Smooth muscle cell of the brain vasculature (primary cell): Measurements from ENCODE around the gene ARL13B.
"Not testable (repeated sequence)": the region's sequence is repeated elsewhere in the genome, so short reads cannot be mapped to it uniquely, and the experiment has no call there.

Experiments
- DNase-seq: peaks from one replicate; pipeline ENCODE4 v3.0.0-alpha.2; 2012; ENCODE audit warnings: low read depth, low spot score

Gene ARL13B

DNA sequence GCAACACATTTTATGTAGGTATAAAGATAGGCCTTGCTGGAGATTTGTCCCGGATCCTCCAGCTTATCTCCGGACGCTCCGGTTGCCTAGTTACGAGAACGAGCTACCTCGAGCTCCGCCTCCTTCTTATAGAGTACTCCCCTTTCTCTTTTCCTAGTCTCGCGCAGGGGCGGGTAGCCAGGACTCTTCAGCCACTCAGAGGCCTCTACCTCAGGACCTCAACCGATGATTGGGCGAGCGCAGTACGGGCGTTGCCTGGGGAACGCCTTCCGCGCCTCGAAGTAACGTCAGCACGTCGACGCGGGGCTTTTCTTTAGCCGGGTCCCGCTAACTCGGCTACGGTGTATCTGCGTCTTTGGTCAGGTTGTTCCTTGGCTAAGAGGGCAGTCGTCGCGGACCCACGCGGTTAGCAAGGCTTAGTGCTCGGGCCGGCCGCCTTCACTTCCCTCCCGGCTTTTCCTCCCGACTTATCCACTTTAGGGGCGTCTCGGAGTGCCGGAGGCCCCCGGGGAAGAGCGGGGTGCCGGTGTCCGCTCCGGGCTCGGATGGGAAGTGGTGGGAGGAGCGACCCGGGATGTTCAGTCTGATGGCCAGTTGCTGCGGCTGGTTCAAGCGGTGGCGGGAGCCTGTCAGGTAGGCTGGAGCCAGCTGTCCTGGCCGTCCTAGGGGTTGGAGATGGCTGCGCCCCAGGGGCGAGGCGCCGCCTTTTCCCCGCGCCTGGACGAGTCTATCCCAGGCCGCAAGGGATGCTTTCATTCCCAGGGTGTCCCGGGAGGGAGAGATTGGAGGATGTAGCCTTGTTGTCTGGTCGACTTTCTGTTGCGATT is at the start of gene ARL13B:
TSS of gene ARL13B (plus strand) at position 306 of the 827 bp plus-strand sequence. CDS start at position 575, 269 bp downstream.
- DNase-seq, result peak; percentile 95

DNA sequence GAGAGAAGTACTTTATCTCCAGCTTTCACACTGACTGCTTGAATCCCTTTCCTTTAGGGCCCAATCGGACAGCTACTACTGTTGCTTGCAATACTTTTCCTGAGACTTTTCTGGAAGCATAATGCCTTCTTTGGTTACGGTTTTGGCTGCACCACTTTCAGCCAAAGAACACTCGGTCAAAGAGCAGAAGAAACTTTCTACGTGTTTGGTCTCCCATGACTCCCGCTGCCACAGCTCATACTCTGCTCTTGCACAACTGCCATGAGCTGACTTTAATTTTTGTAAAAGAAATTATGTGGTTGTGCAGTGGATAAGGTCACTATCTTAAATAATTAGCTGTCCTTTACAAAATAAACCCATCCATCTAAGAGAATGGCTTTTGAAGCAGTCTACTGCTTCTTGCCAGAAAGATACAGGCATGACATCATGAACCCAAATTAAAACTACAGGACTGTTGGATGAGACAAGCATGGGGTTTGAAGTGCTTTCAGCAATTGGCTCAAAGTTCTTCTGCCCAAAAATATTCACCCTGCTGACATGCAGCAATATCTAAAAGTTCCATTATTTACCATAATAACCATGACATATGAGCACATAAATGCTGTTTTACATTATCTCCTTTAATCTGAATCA is 48.2 kb upstream of the ARL13B start:
- DNase-seq, result no peak

DNA sequence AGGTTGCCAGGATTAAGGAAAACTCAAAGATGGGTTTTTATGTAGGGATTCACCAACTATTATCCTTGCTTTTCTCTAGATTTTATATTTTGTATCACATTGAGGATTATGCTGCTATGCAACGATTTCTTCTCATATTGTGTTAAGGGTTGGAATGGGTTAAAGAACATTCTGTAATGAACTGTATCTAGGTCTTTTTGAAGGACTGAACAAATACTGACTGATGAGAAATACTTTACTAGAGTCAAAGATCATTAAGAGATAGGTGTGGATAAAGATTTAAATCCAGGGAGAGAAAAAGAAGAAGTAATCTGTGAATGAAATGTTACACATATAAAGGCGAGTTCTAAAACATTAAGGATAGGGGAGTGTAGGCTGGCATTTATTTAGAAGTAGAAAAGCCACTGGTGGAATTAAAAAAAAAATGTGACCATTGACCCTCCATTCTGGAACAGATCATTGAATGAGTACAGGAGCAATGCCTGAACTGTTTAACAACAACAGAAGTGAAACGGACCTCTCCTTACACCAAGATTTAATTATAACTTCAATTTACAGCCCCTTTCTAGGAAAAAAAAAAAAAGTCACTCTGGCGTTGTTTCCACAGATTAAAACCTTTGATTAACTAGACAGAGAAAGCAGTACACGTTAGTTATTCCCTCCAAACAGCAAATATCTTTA is 45.4 kb upstream of the ARL13B start:
- no peak for DNase-seq

- no peak for DNase-seq
Measured at GRCh38 chr3:93936549-93936948, 43.4 kb upstream of the ARL13B start.

DNA sequence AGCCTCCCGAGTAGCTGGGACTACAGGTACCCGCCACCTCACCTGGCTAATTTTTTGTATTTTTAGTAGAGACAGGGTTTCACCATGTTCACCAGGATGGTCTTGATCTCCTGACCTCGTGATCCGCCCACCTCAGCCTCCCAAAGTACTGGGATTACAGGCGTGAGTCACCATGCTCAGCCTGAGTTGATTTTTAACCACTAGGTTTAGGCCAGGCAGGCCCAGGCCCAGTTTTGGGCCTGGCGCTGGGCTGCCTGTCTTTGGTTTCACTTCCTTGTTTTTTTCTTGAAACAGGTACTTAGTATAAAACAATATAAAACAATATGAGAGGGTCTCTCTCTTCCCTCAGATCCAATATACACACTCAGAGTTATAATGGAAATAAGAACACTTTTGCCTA is 42.5 kb upstream of the ARL13B start:
- not testable (repeated sequence) for DNase-seq

GRCh38 chr3:93949958-93950357 is 30.0 kb upstream of the ARL13B start:
- DNase-seq, result not testable (repeated sequence)

DNA sequence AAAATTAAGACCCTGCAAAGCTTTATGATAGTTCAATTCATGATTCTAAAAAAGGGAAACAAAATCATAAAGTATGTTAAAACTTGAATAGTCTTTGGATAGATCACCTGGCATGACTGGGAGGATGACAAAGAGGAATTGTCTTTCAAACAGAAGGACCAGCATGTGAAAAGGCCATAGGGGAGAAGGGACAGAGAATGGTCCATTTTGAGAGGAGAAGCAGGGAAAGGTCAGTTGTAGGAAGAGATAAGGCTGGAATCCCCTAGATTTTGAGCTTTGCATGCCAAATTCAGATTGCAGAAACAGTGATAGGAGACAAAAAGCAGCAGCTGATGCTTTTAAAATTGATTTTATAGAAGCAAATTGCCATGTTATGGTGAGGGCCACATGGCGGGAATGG is 18.9 kb upstream of the ARL13B start:
- no peak for DNase-seq

DNA sequence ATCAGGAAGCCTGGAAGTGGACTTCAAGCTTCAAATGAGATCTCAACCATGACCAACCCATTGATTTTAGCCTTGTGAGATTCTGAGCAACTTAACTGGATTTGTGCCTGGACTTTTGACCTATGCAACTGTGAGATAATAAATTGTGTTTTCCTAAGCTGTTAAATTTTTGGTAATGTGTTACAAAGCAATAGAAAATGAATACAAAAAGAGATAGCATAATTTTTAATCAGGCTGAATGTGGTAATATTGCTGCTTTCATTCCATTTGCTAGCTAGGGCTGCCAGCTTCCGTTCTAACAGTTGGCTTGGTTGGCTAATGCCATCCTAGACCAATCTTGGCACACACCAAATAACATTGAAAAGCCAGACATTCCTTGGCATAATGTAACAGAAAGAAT is 18.5 kb upstream of the ARL13B start:
- no peak for DNase-seq

DNA sequence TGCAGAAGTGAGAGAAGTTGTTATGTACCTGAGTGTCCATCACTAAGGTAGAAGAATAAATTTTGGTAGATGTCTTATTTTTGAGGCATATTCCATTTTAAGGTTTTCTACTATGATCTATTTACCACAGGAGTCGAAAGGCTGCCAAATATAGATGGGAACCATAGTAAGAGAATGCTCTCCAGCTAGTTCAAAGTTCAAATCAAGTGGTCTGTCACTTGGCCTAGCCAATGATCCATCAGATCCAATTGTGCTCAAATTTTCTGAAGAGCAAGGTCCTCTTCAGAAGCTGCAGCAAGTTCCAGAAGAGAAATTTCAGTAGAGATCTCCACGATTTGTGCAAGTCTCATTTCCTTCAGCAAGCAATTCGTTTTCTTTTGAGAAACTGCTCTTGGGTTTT is 17.2 kb upstream of the ARL13B start:
- DNase-seq, result no peak

DNA sequence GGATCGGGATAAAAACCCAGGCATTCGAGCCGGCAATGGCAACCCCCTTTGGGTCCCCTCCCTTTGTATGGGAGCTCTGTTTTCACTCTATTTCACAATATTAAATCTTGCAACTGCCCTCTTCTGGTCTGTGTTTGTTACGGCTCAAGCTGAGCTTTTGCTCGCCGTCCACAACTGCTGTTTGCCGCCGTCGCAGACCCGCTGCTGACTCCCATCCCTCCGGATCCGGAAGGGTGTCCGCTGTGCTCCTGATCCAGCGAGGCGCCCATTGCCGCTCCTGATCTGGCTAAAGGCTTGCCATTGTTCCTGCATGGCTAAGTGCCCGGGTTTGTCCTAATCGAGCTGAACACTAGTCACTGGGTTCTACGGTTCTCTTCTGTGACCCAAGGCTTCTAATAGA is 14.8 kb upstream of the ARL13B start:
- not testable (repeated sequence) for DNase-seq

DNA sequence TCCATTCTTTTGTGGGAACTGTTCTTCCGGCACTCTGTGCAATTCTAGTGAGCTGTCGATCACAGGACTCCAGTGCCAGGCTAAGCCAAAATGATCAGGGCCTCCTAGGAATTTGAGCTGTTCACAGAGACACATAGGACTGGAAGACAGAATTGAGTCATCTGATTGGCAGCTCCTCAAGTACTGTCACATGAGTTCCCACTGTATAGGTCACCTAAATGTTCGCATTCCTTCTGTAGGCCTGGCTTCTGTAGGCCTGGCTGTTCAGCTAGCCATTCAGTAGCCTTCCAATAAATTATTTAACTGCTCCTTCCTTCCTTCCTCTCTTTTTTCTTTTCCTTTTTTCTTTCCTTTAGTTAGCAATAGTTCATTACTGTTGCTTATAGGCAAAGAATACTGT is 10.5 kb upstream of the ARL13B start:
- DNase-seq, result no peak

DNA sequence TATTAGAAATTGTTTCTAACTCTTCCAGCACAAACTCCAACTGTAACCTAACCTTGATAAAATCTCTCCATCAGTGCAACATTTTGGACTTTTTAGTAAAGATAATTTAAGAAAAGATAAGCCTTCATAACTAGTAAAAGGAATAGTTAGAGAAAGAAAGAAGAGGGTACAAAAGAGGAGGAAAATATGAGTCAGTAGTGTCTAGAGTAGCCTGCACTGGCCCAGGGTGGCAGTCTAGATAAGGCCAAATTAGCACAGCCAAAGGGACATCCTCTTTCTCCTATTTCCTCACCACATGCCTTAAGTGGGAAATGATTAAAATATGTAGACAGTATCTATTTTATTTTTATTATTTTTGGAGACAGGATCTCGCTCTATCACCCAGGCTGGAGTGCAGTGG is 10.0 kb upstream of the ARL13B start:
- DNase-seq, result no peak

- DNase-seq, result peak; percentile 51
Measured at GRCh38 chr3:93973131-93974126, 6.5 kb upstream of the ARL13B start, which contains the start of gene PROS1. TSS of gene PROS1 (minus strand) at chr3:93973896. CDS start at chr3:93973749, 147 bp downstream.

DNA sequence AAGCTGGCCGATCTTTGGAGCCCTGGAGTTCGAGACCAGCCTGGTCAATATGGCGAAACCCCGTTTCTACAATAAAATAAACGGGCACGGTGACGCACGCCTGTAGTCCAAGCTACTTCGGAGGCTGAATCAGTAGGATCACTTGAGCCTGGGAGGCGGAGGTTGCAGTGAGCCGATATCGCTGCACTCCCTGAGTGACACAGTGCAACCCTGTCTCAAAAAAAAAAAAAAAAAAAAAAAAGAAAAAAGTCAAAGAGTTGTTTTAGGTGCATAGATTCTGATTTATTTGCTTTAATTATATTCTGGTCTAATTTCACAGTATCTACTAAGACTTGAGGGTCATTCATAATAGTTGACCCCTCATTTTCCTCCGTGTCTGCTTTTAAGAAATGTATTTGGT is 1.7 kb downstream of the ARL13B start:
- DNase-seq, result no peak

- DNase-seq, result no peak
Measured at GRCh38 chr3:93983408-93983807, 3.5 kb downstream of the ARL13B start.

- no peak for DNase-seq
Measured at GRCh38 chr3:93984618-93985017, 4.7 kb downstream of the ARL13B start.

DNA sequence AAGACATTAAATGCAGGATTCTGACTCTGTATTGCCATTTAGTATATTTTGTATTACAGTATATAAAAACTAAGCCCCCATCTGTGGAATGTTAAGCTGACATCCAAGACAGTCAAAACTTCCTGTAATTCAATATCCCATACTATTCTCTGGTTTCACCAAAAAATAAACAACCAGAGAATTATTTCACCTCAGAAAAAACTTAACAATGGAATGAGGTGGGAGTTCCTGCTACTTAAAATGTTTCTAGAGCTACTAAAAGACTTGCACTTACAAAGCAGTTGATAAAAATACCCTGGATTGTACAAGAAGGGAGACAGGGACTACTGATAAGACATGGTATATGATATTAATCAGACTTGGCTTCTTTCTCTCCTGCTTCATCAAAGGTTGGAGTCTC is 8.3 kb downstream of the ARL13B start:
- no peak for DNase-seq

GRCh38 chr3:93988764-93989163 is 8.8 kb downstream of the ARL13B start:
- DNase-seq, result no peak

DNA sequence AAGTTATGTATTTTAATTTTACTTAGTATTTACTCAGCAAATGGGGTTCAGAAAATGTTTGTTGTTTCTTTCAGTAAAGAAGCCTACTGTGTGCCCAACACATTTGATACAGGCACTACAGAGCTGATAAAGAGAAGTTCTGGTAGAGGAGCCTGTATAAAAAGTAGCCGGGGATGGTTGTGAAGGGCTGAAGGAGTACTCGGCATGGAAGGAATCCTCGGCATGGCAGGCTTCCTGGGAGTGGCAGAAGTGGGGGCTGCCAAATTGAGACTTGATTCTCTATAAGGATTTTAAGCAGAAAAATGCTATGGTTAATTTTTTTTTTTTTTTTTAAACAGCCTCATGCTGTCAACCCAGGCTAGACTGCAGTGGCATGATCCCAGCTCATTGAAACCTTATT is 9.3 kb downstream of the ARL13B start:
- DNase-seq, result no peak

- no peak for DNase-seq
Measured at GRCh38 chr3:93991631-93992030, 11.7 kb downstream of the ARL13B start.

DNA sequence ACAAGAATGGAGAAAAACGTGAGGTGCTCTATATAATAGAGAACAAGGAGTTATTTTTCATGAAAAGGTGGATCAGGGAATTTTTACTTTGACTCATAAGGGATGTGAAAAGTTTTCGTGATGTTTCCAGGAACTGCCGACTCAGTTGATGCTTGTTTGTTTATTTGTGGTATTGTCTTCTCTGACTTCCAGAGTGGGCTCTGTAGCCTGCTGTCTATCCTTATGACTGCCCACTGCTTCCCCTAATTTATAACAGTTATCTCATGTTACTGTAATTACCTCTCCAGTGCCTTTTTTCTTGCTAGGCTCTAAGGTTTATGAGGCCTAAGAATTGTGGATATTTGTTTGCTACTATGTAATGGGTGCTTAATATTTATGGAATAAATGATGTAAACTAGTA is 12.3 kb downstream of the ARL13B start:
- DNase-seq, result no peak
